Suprapubic skin (tissue), 4 donors: ENCODE results near the gene ACAD11. TPM values are rescaled to one million over a fixed set of nuclear protein-coding genes. Genes with fewer than 3 reads are reported as not detected.

Experiments used
- DNase-seq, 2 donors: peaks; one replicate each; pipeline ENCODE4 v3.0.0-alpha.2; 2019; ENCODE audit warnings: low spot score in 2 of 2
- H3K27ac ChIP-seq: fragments of 200-600 bp; sonication (generic); one replicate; pipeline ENCODE4 v1.5.1; 2019
- H3K27me3 ChIP-seq: fragments of 200-600 bp; sonication (generic); one replicate; pipeline ENCODE4 v1.5.1; 2019
- H3K36me3 ChIP-seq: fragments of 200-600 bp; sonication (generic); one replicate; pipeline ENCODE4 v1.5.1; 2019
- H3K4me1 ChIP-seq: fragments of 200-600 bp; sonication (generic); one replicate; pipeline ENCODE4 v1.5.1; 2019
- H3K4me3 ChIP-seq: fragments of 200-600 bp; sonication (generic); one replicate; pipeline ENCODE4 v1.5.1; 2019; ENCODE audit warnings: mild to moderate bottlenecking
- H3K9me3 ChIP-seq: fragments of 200-600 bp; sonication (generic); one replicate; pipeline ENCODE4 v1.5.1; 2019
- CTCF ChIP-seq, 2 donors: fragments of 200-600 bp in 1 of 2; fragments of 450-650 bp in 1 of 2; sonication (generic) in 1 of 2; IDR thresholded peaks; one replicate each; pipeline ENCODE4 v1.5.1; 2016 to 2019; ENCODE audit warnings: antibody characterized with exemption in 2 of 2, mild to moderate bottlenecking in 1 of 2, moderate library complexity in 1 of 2
- EP300 ChIP-seq: sonication (generic); formaldehyde crosslinking; IDR thresholded peaks from one replicate; pipeline ENCODE4 v1.6.1; 2017; ENCODE audit warnings: antibody characterized with exemption
- POLR2A ChIP-seq, 2 donors: fragments of 450-650 bp; IDR thresholded peaks; one replicate each; pipeline ENCODE4 v1.6.1; 2017; ENCODE audit warnings: antibody characterized with exemption in 2 of 2, mild to moderate bottlenecking in 2 of 2, moderate library complexity in 2 of 2
- POLR2AphosphoS5 ChIP-seq, 3 donors: sonication (generic); formaldehyde crosslinking; IDR thresholded peaks; one replicate each; pipeline ENCODE4 v1.6.1; 2017; ENCODE audit warnings: antibody characterized with exemption in 3 of 3
- WGBS: methylation state at CpG from one replicate; pipeline ENCODE4 v1.1.5; 2018; 5-methylcytosine and 5-hydroxymethylcytosine counted together
- total RNA-seq, 4 donors: library from RNA; depleted of rRNA; stranded (reverse); fragments of >200 nt; gene quantifications; one replicate each; pipeline ENCODE4 v1.1.0, GENCODE V29; 2016

ACAD11 gene
- total RNA-seq, 4 donors from 2014 or later = 18.2 to 112 (median 23.3) TPM

GRCh38 chr3:132509506-132509905, 150.1 kb downstream of the ACAD11 start:
- Histone ChIP-seq H3K27ac (no peak overlapping the region), H3K36me3 (peaks cover 91% of the 10 kb centered on the region), H3K9me3 (no peaks in the 10 kb centered on the region), H3K27me3 (no peaks in the 10 kb centered on the region), H3K4me3 (no peak overlapping the region), H3K4me1 (no peaks in the 10 kb centered on the region)
- no peak for TF ChIP-seq EP300
- no peak for TF ChIP-seq POLR2AphosphoS5 (IDR thresholded peaks at IDR 0.05)
- TF ChIP-seq CTCF (IDR thresholded peaks at IDR 0.05) = no peak
- no peak for TF ChIP-seq POLR2A (IDR thresholded peaks at IDR 0.05)
- no peak for DNase-seq
- 93% methylated on average over 1 of the region's 1 CpG for WGBS

- Histone ChIP-seq H3K36me3 (peaks cover 91% of the 10 kb centered on the region), H3K27me3 (no peaks in the 10 kb centered on the region), H3K27ac (no peak overlapping the region), H3K9me3 (no peaks in the 10 kb centered on the region), H3K4me3 (no peak overlapping the region), H3K4me1 (no peaks in the 10 kb centered on the region)
- no peak for DNase-seq
- TF ChIP-seq EP300 = no peak
- no peak for TF ChIP-seq POLR2AphosphoS5 (IDR thresholded peaks at IDR 0.05)
- no peak for TF ChIP-seq CTCF (IDR thresholded peaks at IDR 0.05)
- TF ChIP-seq POLR2A (IDR thresholded peaks at IDR 0.05) = no peak
- WGBS = 97% methylated on average over 1 of the region's 1 CpG
Measured at GRCh38 chr3:132509096-132509495, 150.5 kb downstream of the ACAD11 start.

Other genes starting within 250 kb of the ACAD11 start
- gene DNAJC13, start 242.3 kb downstream of the ACAD11 start, total RNA-seq = 10 to 100 TPM; 20.6 to 52.6 (median 39.7) TPM
- gene ACKR4, start 62.5 kb downstream of the ACAD11 start, total RNA-seq = 1 to 10 TPM; 1.8 to 8.9 (median 2.6) TPM
- 10 to 100 TPM; 16.3 to 52.3 (median 27.5) TPM for gene UBA5, start 520 bp upstream of the ACAD11 start, total RNA-seq
- 100 to 1,000 TPM in 1 of 4 donors, 10 to 100 TPM in 3; 21.0 to 133 (median 27.3) TPM for gene NPHP3, start 62.6 kb upstream of the ACAD11 start, total RNA-seq